Measurements from ENCODE around the gene PNRC1.

PNRC1 gene

DNA sequence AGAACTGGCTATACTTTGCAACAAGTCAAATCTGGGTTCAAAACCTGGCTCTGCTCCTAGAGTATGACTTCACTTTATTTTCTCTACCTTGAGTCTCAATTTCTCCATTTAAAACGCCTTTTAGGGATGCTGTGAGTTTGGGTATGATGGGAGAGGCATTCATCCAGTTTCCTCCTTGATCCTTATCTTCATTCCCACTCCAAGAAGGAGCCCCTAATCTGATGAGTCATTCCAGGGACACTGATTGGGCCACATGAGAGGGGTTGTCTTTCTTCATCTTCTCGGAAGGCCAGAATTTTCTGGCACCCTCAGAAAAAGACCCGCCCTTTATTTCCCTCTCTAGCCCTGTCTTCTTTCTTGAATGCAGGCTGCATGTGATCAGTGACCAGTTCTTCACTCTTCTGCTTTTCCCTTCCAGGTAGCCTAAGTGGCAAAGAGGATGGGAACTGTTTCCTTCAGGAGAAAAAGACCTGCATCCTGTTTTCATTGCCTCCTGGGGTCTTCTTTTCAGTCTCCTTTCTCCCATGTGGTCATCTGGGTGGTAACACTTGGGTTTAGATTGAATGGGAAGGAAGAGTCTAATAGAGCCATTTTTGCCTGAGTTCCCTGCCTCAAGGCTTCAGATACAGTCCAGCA lies 32.1 kb upstream of the PNRC1 start:
- H3K4me3 ChIP-seq (ENCODE audit: low read length) = no peak overlapping the region
- no peak for DNase-seq (ENCODE audit: low read depth)
- TF ChIP-seq, protein P1, sequence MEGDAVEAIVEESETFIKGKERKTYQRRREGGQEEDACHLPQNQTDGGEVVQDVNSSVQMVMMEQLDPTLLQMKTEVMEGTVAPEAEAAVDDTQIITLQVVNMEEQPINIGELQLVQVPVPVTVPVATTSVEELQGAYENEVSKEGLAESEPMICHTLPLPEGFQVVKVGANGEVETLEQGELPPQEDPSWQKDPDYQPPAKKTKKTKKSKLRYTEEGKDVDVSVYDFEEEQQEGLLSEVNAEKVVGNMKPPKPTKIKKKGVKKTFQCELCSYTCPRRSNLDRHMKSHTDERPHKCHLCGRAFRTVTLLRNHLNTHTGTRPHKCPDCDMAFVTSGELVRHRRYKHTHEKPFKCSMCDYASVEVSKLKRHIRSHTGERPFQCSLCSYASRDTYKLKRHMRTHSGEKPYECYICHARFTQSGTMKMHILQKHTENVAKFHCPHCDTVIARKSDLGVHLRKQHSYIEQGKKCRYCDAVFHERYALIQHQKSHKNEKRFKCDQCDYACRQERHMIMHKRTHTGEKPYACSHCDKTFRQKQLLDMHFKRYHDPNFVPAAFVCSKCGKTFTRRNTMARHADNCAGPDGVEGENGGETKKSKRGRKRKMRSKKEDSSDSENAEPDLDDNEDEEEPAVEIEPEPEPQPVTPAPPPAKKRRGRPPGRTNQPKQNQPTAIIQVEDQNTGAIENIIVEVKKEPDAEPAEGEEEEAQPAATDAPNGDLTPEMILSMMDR (conservative IDR thresholded peaks at IDR 0.05; ENCODE audit: low read depth, low read length) = no peak

DNA sequence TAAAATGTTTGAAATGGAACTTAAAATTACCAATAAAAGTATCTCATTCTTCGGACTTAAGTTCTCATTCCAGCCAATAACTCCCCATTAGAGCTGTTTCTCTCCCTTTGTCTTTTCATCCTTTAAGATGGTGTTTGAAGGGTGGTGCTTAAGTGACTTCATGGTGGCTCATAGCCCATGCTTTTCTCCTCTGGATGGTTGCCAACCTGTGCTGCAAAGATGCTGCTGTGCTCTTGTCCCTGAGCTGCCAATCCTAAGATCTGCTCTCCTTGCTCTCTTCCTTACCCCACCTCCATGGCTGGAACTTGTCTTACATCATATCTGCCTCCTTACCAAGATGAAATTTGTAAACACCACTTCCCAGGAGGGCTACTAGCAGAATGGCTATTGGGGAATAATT lies 31.6 kb upstream of the PNRC1 start:
- DNase-seq (ENCODE audit: low read depth) = no peak
- TF ChIP-seq, protein P1 (conservative IDR thresholded peaks at IDR 0.05; ENCODE audit: low read depth, low read length) = no peak
- no peak overlapping the region for H3K4me3 ChIP-seq (ENCODE audit: low read length)

DNA sequence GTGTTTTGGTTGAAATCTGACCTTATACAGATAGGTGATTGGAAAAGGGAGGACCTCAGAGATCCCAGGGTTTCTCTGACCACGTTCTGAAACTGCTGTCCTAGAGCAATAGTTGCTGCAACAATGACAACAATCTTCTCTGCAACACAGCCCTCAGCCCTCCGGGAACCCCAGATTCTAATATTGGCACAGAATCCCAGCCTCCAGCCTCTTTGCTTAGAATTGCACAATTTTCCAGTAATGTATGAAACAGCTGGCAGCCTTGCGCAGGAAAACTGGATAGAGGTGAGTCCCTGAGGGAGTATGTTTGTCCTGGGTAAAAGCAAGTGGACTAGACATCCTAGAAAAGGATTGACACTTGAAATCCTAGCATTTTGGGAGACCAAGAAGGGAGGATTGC lies 30.4 kb upstream of the PNRC1 start:
- H3K4me3 ChIP-seq (ENCODE audit: low read length) = no peak overlapping the region
- TF ChIP-seq, protein P1 (conservative IDR thresholded peaks at IDR 0.05; ENCODE audit: low read depth, low read length) = no peak
- DNase-seq (ENCODE audit: low read depth) = no peak

DNA sequence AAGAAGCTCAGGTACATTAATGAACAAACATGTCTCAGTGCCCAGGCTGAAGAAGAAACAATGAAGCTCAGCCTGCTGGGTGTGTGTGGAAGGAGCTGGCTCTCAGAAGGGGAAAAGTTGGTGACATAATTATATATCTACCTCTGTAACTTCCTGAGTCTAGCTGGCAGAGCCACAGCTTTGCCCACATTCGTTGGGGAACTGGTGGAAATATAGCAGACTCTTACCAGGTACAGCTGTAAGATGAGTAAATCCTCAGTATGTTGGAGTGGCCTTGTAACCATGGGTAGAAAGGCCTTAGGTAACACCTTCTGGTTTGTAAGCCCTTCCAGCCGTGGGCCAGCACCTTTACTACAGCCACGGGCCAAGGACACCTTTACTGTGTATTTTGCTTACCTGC lies 29.9 kb upstream of the PNRC1 start:
- H3K4me3 ChIP-seq (ENCODE audit: low read length) = no peak overlapping the region
- TF ChIP-seq, protein P1 (conservative IDR thresholded peaks at IDR 0.05; ENCODE audit: low read depth, low read length) = no peak
- no peak for DNase-seq (ENCODE audit: low read depth)

DNA sequence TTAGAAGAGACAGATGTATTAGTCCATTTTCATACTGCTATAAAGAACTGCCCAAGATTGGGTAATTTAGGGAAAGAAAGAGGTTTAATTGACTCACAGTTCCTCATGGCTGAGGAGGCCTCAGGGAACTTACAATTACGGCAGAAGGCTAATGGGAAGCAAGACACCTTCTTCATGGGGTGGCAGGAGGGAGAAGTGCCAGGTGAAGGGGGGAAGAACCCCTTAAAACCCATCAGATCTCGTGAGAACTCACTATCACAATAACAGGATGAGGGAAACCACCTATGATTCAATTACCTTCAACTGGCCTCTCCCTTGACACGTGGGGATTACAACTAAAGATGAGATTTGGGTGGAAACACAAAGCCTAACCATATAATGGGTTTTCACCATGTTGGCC lies 28.9 kb upstream of the PNRC1 start:
- DNase-seq (ENCODE audit: low read depth) = no peak
- TF ChIP-seq, protein P1 (conservative IDR thresholded peaks at IDR 0.05; ENCODE audit: low read depth, low read length) = no peak
- H3K4me3 ChIP-seq (ENCODE audit: low read length) = no peak overlapping the region

DNA sequence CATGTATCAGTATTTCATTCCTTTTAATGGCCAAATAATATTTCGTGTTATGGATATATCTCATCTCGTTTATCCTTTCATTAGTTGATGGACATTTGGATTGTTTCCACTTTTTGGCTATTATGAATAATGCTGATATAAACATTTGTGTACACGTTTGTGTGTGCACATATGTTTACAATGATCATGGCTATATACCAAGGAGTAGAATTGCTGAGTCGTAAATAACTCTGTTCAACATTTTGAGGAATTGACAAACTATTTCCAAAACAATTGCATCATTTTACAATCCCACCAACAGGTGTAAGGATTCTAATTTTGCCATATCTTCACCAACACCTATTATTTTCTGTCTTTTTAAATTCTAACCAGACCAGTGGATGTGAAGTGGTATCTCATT lies 26.3 kb upstream of the PNRC1 start:
- no peak overlapping the region for H3K4me3 ChIP-seq (ENCODE audit: low read length)
- TF ChIP-seq, protein P1 (conservative IDR thresholded peaks at IDR 0.05; ENCODE audit: low read depth, low read length) = no peak
- no peak for DNase-seq (ENCODE audit: low read depth)

DNA sequence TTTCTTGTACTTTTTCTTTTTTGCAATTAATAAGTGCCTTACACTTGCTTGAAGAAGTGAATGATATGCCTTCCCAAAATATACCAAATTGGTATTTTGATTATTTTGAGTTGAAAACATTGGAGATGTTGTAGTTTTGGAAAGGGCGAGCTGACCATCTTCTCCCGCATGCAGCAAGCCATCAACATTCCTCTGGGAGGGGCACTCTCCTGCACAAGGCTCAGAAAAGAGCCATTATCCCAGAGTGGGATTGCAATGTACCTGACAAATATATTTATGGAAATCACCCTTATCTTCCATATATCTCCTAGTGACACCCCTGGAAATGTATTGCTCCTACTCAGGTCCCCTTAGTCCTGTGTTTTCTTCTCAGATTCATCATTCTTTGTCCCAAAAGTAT lies 22.8 kb upstream of the PNRC1 start:
- DNase-seq (ENCODE audit: low read depth) = no peak
- TF ChIP-seq, protein P1 (conservative IDR thresholded peaks at IDR 0.05; ENCODE audit: low read depth, low read length) = no peak

More for the DNA sequence above, 22.8 kb upstream of the PNRC1 start:
- H3K4me3 ChIP-seq (ENCODE audit: low read length) = no peak overlapping the region
